Smooth muscle cell (in vitro differentiated cells): ENCODE measurements around the gene NCAM1. TPM values are rescaled to one million over a fixed set of nuclear protein-coding genes. Genes with fewer than 3 reads are reported as not detected.

Experiments used
- DNase-seq: peaks from one replicate; lab custom pipeline; 2025; ENCODE audit not compliant: unreplicated experiment; lab: John Stamatoyannopoulos, UW
- H2AFZ ChIP-seq: fragments of 200-600 bp; sonication (generic); 2 replicates; pipeline ENCODE4 v1.6.0; 2016; ENCODE audit warnings: antibody characterized with exemption, low read depth, mild to moderate bottlenecking
- H3F3A ChIP-seq: fragments of 200-600 bp; sonication (generic); 2 replicates; pipeline ENCODE4 v1.6.0; 2017; ENCODE audit warnings: antibody characterized with exemption, low read depth
- H3K27ac ChIP-seq: fragments of 200-600 bp; sonication (generic); 2 replicates; pipeline ENCODE4 v1.5.1; 2016; ENCODE audit warnings: low read depth, mild to moderate bottlenecking
- H3K27me3 ChIP-seq: fragments of 200-600 bp; sonication (generic); 2 replicates; pipeline ENCODE4 v1.6.1; 2016; ENCODE audit warnings: low read depth, mild to moderate bottlenecking
- H3K36me3 ChIP-seq: fragments of 200-600 bp; sonication (generic); 2 replicates; pipeline ENCODE4 v1.5.1; 2016; ENCODE audit warnings: low read depth
- H3K4me1 ChIP-seq: fragments of 200-600 bp; sonication (generic); 2 replicates; pipeline ENCODE4 v1.5.1; 2016; ENCODE audit warnings: low read depth
- H3K4me2 ChIP-seq: fragments of 200-600 bp; sonication (generic); 2 replicates; pipeline ENCODE4 v1.6.0; 2016; ENCODE audit warnings: mild to moderate bottlenecking
- H3K4me3 ChIP-seq: fragments of 200-600 bp; sonication (generic); 2 replicates; pipeline ENCODE4 v1.5.1; 2016; ENCODE audit warnings: mild to moderate bottlenecking
- H3K79me2 ChIP-seq: fragments of 200-600 bp; sonication (generic); 2 replicates; pipeline ENCODE4 v1.6.0; 2016; ENCODE audit warnings: low read depth, mild to moderate bottlenecking
- H3K9ac ChIP-seq: fragments of 200-600 bp; sonication (generic); 2 replicates; pipeline ENCODE4 v1.6.0; 2016; ENCODE audit warnings: low read depth
- H3K9me3 ChIP-seq: fragments of 200-600 bp; sonication (generic); replicated peaks from 2 replicates; pipeline ENCODE4 v1.5.1; 2016; ENCODE audit warnings: low read depth
- H4K20me1 ChIP-seq: fragments of 200-600 bp; sonication (generic); 2 replicates; pipeline ENCODE4 v1.6.0; 2016; ENCODE audit warnings: low read depth
- CTCF ChIP-seq: fragments of 200-600 bp; sonication (generic); IDR thresholded peaks from 2 replicates; pipeline ENCODE4 v1.5.1; 2017; ENCODE audit warnings: borderline replicate concordance, mild to moderate bottlenecking, antibody characterized with exemption; ENCODE audit not compliant: insufficient read depth, poor library complexity, severe bottlenecking
- WGBS: methylation state at CpG from one replicate; pipeline ENCODE4 v1.1.7; 2016; ENCODE audit warnings: low lambda C conversion rate; 5-methylcytosine and 5-hydroxymethylcytosine counted together
- polyA plus RNA-seq: library from polyadenylated mRNA; unstranded; fragments of >200 nt; fragmentation: Nextera tagmentation; extraction: Ambion mirVana; gene quantifications from 2 replicates; pipeline ENCODE4 v1.2.1, GENCODE V29; 2016
- total RNA-seq: library from RNA; depleted of rRNA; stranded (reverse); fragments of >200 nt; gene quantifications from 2 replicates; pipeline ENCODE4 v1.2.3, GENCODE V29; 2014

Gene NCAM1
- total and polyA plus RNA-seq, 2 experiments from 2014 or later: 8.1 to 12.0 TPM

DNA sequence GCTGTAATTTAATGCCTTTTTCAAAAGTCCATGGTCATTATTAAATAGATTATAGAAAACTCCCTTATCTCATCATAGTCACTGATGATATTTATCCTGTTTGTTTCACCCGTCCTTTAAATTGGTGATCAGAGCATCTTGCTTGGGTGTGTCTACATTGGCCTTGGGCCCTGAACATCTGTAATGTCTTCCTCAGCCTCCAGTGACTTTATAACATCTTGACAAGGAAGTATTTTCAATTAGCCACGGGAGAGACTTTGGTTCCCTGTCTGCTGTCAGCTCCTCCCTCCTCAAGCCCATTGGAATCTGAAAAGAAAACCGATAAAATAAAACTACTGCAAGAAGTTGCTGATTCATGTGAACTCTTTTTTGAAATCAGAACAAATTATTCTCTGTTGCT lies 236.2 kb downstream of the NCAM1 start:
- 72% methylated on average over 3 of the region's 3 CpGs for WGBS
- H3K36me3 ChIP-seq: no peaks in the 10 kb centered on the region
- peaks cover 19% of the 10 kb centered on the region for H3K4me1 ChIP-seq
- no peaks in the 10 kb centered on the region for H4K20me1 ChIP-seq
- H3K9me3 ChIP-seq: no peaks in the 10 kb centered on the region
- H3K27ac ChIP-seq: no peak overlapping the region
- no peak overlapping the region for H3K9ac ChIP-seq
- H3K79me2 ChIP-seq: no peaks in the 10 kb centered on the region
- no peaks in the 10 kb centered on the region for H3F3A ChIP-seq
- no peak for TF ChIP-seq CTCF
- H3K27me3 ChIP-seq: no peaks in the 10 kb centered on the region
- H3K4me3 ChIP-seq: no peak overlapping the region
- no peak for DNase-seq
- no peak overlapping the region for H2AFZ ChIP-seq
- H3K4me2 ChIP-seq: no peak overlapping the region

DNA sequence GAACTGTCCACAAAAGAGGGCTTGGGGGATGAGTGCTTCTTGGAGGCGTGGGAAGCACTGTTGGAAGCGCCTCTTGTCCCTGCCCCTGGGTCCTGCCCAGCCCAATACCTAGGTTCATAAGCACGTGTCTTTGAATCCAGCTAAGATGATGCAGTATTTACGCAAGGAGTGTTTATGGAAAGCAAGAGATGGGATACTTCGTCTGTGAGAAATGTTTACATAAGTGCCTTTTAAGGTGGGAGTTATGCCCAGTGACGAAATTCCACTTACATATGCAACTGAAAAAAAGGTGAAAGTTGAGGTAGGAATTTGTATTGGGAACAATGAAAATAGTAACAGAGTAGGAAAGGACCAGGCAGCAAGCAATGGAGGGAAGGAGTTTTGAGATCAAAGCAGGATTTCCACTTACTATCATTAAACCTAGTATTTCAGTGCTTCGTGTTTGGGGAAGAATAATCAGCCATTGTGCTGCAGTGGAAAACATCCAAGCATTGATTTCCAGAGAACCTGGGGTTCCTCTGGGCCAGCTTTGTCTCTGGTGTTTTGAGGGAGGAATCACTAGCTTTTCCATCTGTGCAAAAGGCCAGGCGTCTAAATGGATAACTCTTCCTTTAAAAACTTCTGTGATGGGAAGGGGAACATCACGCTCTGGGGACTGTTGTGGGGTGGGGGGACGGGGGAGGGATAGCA lies 237.9 kb downstream of the NCAM1 start:
- no peaks in the 10 kb centered on the region for H3K27me3 ChIP-seq
- H3K9me3 ChIP-seq: no peaks in the 10 kb centered on the region
- H3K27ac ChIP-seq: no peak overlapping the region
- no peaks in the 10 kb centered on the region for H3K36me3 ChIP-seq
- peaks cover 15% of the 10 kb centered on the region for H3K4me1 ChIP-seq
- no peak for TF ChIP-seq CTCF
- DNase-seq: no peak
- H3K9ac ChIP-seq: no peak overlapping the region
- 66% methylated on average over 10 of the region's 10 CpGs for WGBS
- no peak overlapping the region for H3K4me3 ChIP-seq
- H3F3A ChIP-seq: no peaks in the 10 kb centered on the region
- H4K20me1 ChIP-seq: no peaks in the 10 kb centered on the region
- no peaks in the 10 kb centered on the region for H3K79me2 ChIP-seq
- no peak overlapping the region for H3K4me2 ChIP-seq
- no peak overlapping the region for H2AFZ ChIP-seq

DNA sequence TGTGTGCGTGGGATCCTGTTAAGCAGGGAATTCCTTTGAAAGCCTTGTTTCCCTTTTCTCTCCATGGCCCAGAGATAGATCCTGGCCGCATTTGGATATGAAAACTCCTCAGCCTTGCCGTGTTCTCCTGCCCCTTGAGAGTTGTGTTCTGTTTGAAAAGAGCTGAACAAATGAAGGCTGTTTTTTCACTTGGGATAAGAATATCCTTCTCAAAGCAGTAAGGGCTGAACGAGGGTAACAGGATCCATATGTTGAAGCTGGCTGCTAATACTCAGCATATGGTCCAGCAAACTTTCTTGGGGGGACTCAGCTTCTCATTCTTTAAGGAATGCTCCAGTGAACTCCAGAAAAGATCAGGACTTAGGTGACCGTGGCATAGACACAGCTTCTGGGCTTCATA lies 238.6 kb downstream of the NCAM1 start:
- H3K9ac ChIP-seq: no peak overlapping the region
- peaks cover 15% of the 10 kb centered on the region for H3K4me1 ChIP-seq
- WGBS: 60% methylated on average over 5 of the region's 5 CpGs
- no peaks in the 10 kb centered on the region for H3K9me3 ChIP-seq
- H3K27me3 ChIP-seq: no peaks in the 10 kb centered on the region
- no peak for DNase-seq
- no peak overlapping the region for H3K4me3 ChIP-seq
- peak overlapping the region; percentile 73 for H3K4me2 ChIP-seq
- TF ChIP-seq CTCF: no peak
- H2AFZ ChIP-seq: no peak overlapping the region
- no peaks in the 10 kb centered on the region for H3F3A ChIP-seq
- no peaks in the 10 kb centered on the region for H4K20me1 ChIP-seq
- no peaks in the 10 kb centered on the region for H3K36me3 ChIP-seq
- no peak overlapping the region for H3K27ac ChIP-seq
- no peaks in the 10 kb centered on the region for H3K79me2 ChIP-seq
